Keratinocyte (primary cell): ENCODE data around the gene PPP1R26.
"Not testable (repeated sequence)": the region's sequence is repeated elsewhere in the genome, so short reads cannot be mapped to it uniquely, and the experiment has no call there.

ENCODE experiments used
- EZH2 ChIP-seq: IDR thresholded peaks from one replicate; pipeline ENCODE4 v1.6.1; 2012; ENCODE audit warnings: inconsistent platforms, mild to moderate bottlenecking, low read length, moderate library complexity
- TF ChIP-seq, protein P1 (sequence below), 3 experiments: IDR thresholded peaks in 1 of 3; conservative IDR thresholded peaks in 1 of 3; optimal IDR thresholded peaks in 1 of 3; 2 replicates in 2 of 3; 3 replicates in 1 of 3; pipeline versions ENCODE3 to v1.5.1; 2011; ENCODE audit warnings: low read length in 3 of 3, mild to moderate bottlenecking in 3 of 3, moderate library complexity in 2 of 3, control low read depth in 1 of 3, inconsistent platforms in 1 of 3; ENCODE audit not compliant: insufficient read depth in 2 of 3; ENCODE audit errors: extremely low read depth in 1 of 3

DNA sequence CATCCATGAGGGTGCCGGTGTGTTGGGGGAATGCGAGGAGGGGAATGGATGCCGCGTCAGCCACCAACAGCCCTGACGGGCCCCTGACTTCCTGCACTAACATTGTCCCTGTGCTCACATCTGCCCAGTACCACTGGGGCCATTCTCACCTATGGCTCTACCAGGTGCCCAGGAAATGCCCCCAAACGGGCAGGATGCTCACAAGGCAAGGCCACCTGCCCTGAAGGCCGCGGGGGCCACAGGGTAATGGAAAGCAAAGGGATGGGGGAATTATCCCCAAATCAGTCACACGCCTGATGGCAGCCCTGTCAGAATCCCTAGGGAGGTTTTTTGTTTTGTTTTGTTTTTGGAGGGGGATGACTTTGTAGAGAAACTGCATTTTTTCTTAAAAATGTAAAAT, 34.3 kb downstream of the PPP1R26 start:
- TF ChIP-seq, protein P1, sequence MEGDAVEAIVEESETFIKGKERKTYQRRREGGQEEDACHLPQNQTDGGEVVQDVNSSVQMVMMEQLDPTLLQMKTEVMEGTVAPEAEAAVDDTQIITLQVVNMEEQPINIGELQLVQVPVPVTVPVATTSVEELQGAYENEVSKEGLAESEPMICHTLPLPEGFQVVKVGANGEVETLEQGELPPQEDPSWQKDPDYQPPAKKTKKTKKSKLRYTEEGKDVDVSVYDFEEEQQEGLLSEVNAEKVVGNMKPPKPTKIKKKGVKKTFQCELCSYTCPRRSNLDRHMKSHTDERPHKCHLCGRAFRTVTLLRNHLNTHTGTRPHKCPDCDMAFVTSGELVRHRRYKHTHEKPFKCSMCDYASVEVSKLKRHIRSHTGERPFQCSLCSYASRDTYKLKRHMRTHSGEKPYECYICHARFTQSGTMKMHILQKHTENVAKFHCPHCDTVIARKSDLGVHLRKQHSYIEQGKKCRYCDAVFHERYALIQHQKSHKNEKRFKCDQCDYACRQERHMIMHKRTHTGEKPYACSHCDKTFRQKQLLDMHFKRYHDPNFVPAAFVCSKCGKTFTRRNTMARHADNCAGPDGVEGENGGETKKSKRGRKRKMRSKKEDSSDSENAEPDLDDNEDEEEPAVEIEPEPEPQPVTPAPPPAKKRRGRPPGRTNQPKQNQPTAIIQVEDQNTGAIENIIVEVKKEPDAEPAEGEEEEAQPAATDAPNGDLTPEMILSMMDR (optimal IDR thresholded peaks at IDR 0.05 in 1 of 3, IDR thresholded peaks at IDR 0.05 in 1 of 3, conservative IDR thresholded peaks at IDR 0.05 in 1 of 3; ENCODE audit: extremely low read depth in 1 of 3, insufficient read depth in 2 of 3, low read length in 3 of 3): not testable (repeated sequence)
- not testable (repeated sequence) for TF ChIP-seq EZH2
